Parathyroid adenoma (tissue), 2 donors: Measurements from ENCODE around the gene KSR1.

ENCODE experiments used
- H2AFZ ChIP-seq: fragments of 300-600 bp; sonication (generic); one replicate; pipeline ENCODE4 v1.7.0; 2017; ENCODE audit warnings: antibody characterized with exemption, mild to moderate bottlenecking
- H3K27ac ChIP-seq: fragments of 300-600 bp; sonication (generic); one replicate; pipeline ENCODE4 v1.7.0; 2017
- H3K27me3 ChIP-seq: fragments of 300-600 bp; sonication (generic); one replicate; pipeline ENCODE4 v1.7.0; 2017; ENCODE audit warnings: low read length; ENCODE audit not compliant: control insufficient read depth, insufficient read depth
- H3K36me3 ChIP-seq: fragments of 300-600 bp; sonication (generic); one replicate; pipeline ENCODE4 v1.7.0; 2017; ENCODE audit warnings: low read length; ENCODE audit not compliant: control insufficient read depth, insufficient read depth
- H3K4me1 ChIP-seq: fragments of 300-600 bp; sonication (generic); one replicate; pipeline ENCODE4 v1.7.0; 2017; ENCODE audit warnings: control low read depth
- H3K4me2 ChIP-seq: fragments of 300-600 bp; sonication (generic); one replicate; pipeline ENCODE4 v1.7.0; 2017; ENCODE audit warnings: low read length
- H3K4me3 ChIP-seq: fragments of 300-600 bp; sonication (generic); one replicate; pipeline ENCODE4 v1.7.0; 2017; ENCODE audit warnings: low read depth, low read length
- H3K79me2 ChIP-seq: fragments of 300-600 bp; sonication (generic); one replicate; pipeline ENCODE4 v1.7.0; 2017; ENCODE audit warnings: control low read depth
- H3K9ac ChIP-seq: fragments of 300-600 bp; sonication (generic); one replicate; pipeline ENCODE4 v1.7.0; 2017; ENCODE audit warnings: mild to moderate bottlenecking
- H3K9me3 ChIP-seq: fragments of 300-600 bp; sonication (generic); one replicate; pipeline ENCODE4 v1.7.0; 2017; ENCODE audit warnings: low read length; ENCODE audit not compliant: control insufficient read depth
- TF ChIP-seq, protein P1 (sequence below): fragments of 300-600 bp; sonication (generic); IDR thresholded peaks from one replicate; pipeline ENCODE4 v1.7.0; 2017; ENCODE audit warnings: antibody characterized with exemption, mild to moderate bottlenecking
- donor health status: primary hyperparathyroidism.

Gene KSR1

GRCh38 chr17:27496437-27496943 is 40.2 kb downstream of the KSR1 start:
- Histone ChIP-seq H3K9ac (no peak overlapping the region), H3K79me2 (peaks cover 11% of the 10 kb centered on the region), H3K36me3 (no peaks in the 10 kb centered on the region), H3K4me2 (no peak overlapping the region), H2AFZ (no peak overlapping the region), H3K27me3 (no peaks in the 10 kb centered on the region), H3K9me3 (no peaks in the 10 kb centered on the region), H3K4me1 (peaks cover 4% of the 10 kb centered on the region), H3K4me3 (no peak overlapping the region), H3K27ac (no peak overlapping the region)
- TF ChIP-seq, protein P1, sequence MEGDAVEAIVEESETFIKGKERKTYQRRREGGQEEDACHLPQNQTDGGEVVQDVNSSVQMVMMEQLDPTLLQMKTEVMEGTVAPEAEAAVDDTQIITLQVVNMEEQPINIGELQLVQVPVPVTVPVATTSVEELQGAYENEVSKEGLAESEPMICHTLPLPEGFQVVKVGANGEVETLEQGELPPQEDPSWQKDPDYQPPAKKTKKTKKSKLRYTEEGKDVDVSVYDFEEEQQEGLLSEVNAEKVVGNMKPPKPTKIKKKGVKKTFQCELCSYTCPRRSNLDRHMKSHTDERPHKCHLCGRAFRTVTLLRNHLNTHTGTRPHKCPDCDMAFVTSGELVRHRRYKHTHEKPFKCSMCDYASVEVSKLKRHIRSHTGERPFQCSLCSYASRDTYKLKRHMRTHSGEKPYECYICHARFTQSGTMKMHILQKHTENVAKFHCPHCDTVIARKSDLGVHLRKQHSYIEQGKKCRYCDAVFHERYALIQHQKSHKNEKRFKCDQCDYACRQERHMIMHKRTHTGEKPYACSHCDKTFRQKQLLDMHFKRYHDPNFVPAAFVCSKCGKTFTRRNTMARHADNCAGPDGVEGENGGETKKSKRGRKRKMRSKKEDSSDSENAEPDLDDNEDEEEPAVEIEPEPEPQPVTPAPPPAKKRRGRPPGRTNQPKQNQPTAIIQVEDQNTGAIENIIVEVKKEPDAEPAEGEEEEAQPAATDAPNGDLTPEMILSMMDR, result no peak

DNA sequence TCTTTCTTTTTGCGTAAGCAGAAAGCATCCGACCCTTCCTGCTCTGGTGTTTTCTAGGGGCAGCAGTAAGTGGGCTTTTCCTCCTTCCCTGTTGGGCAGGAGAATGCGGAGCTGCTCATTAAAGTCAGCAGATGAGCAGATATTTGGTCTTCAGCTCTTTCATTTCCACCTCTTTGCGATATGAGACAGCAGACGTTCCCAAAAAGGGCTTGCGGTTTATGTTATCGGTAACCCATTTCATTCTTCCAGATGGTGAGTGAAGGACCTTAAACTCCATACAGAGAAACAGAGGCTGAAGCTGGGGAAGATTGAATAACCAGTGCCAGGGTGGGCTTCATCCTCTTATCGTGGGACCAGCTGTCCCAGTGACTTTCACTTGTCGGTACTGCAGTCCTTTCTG is 40.7 kb downstream of the KSR1 start:
- Histone ChIP-seq H3K9ac (no peak overlapping the region), H3K9me3 (no peaks in the 10 kb centered on the region), H3K4me3 (no peak overlapping the region), H3K27ac (no peak overlapping the region), H3K27me3 (no peaks in the 10 kb centered on the region), H3K4me1 (peaks cover 7% of the 10 kb centered on the region), H3K36me3 (no peaks in the 10 kb centered on the region), H3K79me2 (peaks cover 11% of the 10 kb centered on the region), H3K4me2 (no peak overlapping the region), H2AFZ (no peak overlapping the region)
- TF ChIP-seq, protein P1, result no peak

DNA sequence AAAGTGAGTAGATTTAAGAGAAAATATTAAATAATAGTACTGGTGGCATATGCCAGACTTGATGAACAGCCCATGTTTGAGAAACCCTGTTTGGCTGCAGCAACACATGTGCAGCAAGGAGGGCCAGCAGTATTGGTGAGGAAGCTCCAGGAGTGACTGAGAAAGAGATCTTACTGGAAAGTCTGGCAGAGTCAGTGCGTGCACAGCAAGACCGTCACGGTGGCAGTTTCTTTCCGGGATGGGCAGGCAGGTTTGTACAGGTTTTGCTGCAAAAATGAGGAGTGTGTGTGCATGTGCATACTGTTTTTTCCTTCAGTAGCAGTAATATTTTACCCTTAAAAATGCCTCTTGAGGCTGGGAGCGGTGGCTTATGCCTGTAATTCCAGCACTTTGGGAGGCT is 41.4 kb downstream of the KSR1 start:
- H3K4me3 ChIP-seq, result no peak overlapping the region
- no peak overlapping the region for H3K27ac ChIP-seq
- peaks cover 13% of the 10 kb centered on the region for H3K4me1 ChIP-seq
- H3K4me2 ChIP-seq, result no peak overlapping the region
- no peak overlapping the region for H2AFZ ChIP-seq
- H3K9ac ChIP-seq, result no peak overlapping the region
- no peaks in the 10 kb centered on the region for H3K36me3 ChIP-seq
- H3K79me2 ChIP-seq, result peaks cover 9% of the 10 kb centered on the region
- TF ChIP-seq, protein P1, result no peak
- H3K9me3 ChIP-seq, result no peaks in the 10 kb centered on the region
- no peaks in the 10 kb centered on the region for H3K27me3 ChIP-seq

- Histone ChIP-seq H3K27ac (no peak overlapping the region), H3K4me3 (no peak overlapping the region), H2AFZ (no peak overlapping the region), H3K9ac (no peak overlapping the region), H3K79me2 (peaks cover 3% of the 10 kb centered on the region), H3K27me3 (no peaks in the 10 kb centered on the region), H3K4me2 (no peak overlapping the region), H3K36me3 (no peaks in the 10 kb centered on the region), H3K4me1 (peaks cover 21% of the 10 kb centered on the region), H3K9me3 (no peaks in the 10 kb centered on the region)
- TF ChIP-seq, protein P1, result no peak
Observed at GRCh38 chr17:27498615-27499309, 42.5 kb downstream of the KSR1 start.
